GM12878 (cell line): Measurements from ENCODE around the gene BTBD9. TPM values are rescaled to one million over a fixed set of nuclear protein-coding genes. Genes with fewer than 3 reads are reported as not detected.

Source experiments
- ATAC-seq: fragments of 200-7000 bp; cut with Tn5 transposase; 3 replicates; pipeline ENCODE4 v1.9.1; 2020; ENCODE audit warnings: mild to moderate bottlenecking, moderate library complexity
- BruUV-seq: library from RNA; stranded (reverse); fragments of 400-500 nt; replicated peaks from 2 replicates; lab custom pipeline; 2021; lab: Mats Ljungman, UMichigan
- CTCF ChIA-PET: fragments of 300-600 bp; sonication (Branson Sonifier 250); formaldehyde crosslinking; extraction: SDS; loops from one replicate; lab custom pipeline; 2021; ENCODE audit warnings: inconsistent platforms; lab: Yijun Ruan, JAX
- POLR2A ChIA-PET: fragments of 350-600 bp; formaldehyde crosslinking; extraction: SDS; loops from one replicate; lab custom pipeline; 2021; ENCODE audit warnings: inconsistent platforms; lab: Charles Lee
- RAD21 ChIA-PET: fragments of 300-600 bp; sonication (Branson Sonifier 250); formaldehyde crosslinking; loops from one replicate; lab custom pipeline; 2023; ENCODE audit warnings: antibody characterized with exemption; ENCODE audit not compliant: unreplicated experiment; lab: Charles Lee
- SMC1A ChIA-PET: fragments of 300-600 bp; sonication (Branson Sonifier 250); formaldehyde crosslinking; loops from one replicate; lab custom pipeline; 2023; ENCODE audit not compliant: unreplicated experiment, uncharacterized antibody; lab: Charles Lee
- DNase-seq: peaks from one replicate; pipeline ENCODE4 v3.0.0-alpha.2; 2011; ENCODE audit warnings: low read depth, low spot score
- FAIRE-seq: peaks from 3 replicates; lab custom pipeline; 2011; peaks lifted over from hg19 to GRCh38; lab: Jason Lieb, UNC
- H2AFZ ChIP-seq: 2 replicates; pipeline ENCODE4 v1.6.0; 2011; ENCODE audit warnings: low read depth, low read length, control low read depth; ENCODE audit not compliant: control insufficient read depth
- H3K27ac ChIP-seq: 2 replicates; pipeline ENCODE4 v1.5.1; 2011; ENCODE audit warnings: control low read depth; ENCODE audit not compliant: control insufficient read depth, insufficient read depth
- H3K27me3 ChIP-seq, 2 experiments: replicated peaks in 1 of 2; 2 replicates each; pipeline versions ENCODE4 v1.6.0 to v1.6.1; 2011; ENCODE audit warnings: low read length in 1 of 2; ENCODE audit not compliant: control insufficient read depth in 2 of 2, insufficient read depth in 2 of 2
- H3K36me3 ChIP-seq, 2 experiments: 2 replicates each; pipeline ENCODE4 v1.5.1; 2011; ENCODE audit warnings: low read length in 1 of 2; ENCODE audit not compliant: control insufficient read depth in 2 of 2, insufficient read depth in 2 of 2
- H3K4me1 ChIP-seq: 2 replicates; pipeline ENCODE4 v1.6.1; 2011; ENCODE audit warnings: mild to moderate bottlenecking, low read length, moderate library complexity, mixed read lengths; ENCODE audit not compliant: control insufficient read depth, insufficient read depth
- H3K4me2 ChIP-seq: 2 replicates; pipeline ENCODE4 v1.6.0; 2011; ENCODE audit warnings: control low read depth; ENCODE audit not compliant: control insufficient read depth, insufficient read depth
- H3K4me3 ChIP-seq: fragments of 200-600 bp; sonication (generic); 2 replicates; pipeline ENCODE4 v1.5.1; 2016
- H3K79me2 ChIP-seq: 2 replicates; pipeline ENCODE4 v1.6.0; 2011; ENCODE audit warnings: low read length; ENCODE audit not compliant: control insufficient read depth, insufficient read depth
- H3K9ac ChIP-seq: 2 replicates; pipeline ENCODE4 v1.8.0; 2011; ENCODE audit warnings: low read length, control low read depth, mixed read lengths; ENCODE audit not compliant: control insufficient read depth, insufficient read depth
- H3K9me3 ChIP-seq: replicated peaks from 3 replicates; pipeline ENCODE4 v1.5.1; 2011; ENCODE audit warnings: mild to moderate bottlenecking, low read length; ENCODE audit not compliant: control insufficient read depth, insufficient read depth
- H4K20me1 ChIP-seq: 2 replicates; pipeline ENCODE4 v1.6.0; 2011; ENCODE audit not compliant: control insufficient read depth, insufficient read depth
- CBX3 ChIP-seq: fragments of 200-600 bp; sonication (generic); IDR thresholded peaks from 2 replicates; pipeline ENCODE4 v1.6.1; 2016; ENCODE audit warnings: low read depth, borderline replicate concordance
- CHD4 ChIP-seq: fragments of 200-600 bp; sonication (generic); IDR thresholded peaks from 2 replicates; pipeline ENCODE4 v1.6.1; 2016; ENCODE audit warnings: mild to moderate bottlenecking
- E2F8 ChIP-seq: fragments of 450-650 bp; IDR thresholded peaks from 2 replicates; pipeline ENCODE4 v1.6.1; 2018; ENCODE audit warnings: mild to moderate bottlenecking, low read depth, moderate library complexity; ENCODE audit not compliant: partially characterized antibody
- EZH2 ChIP-seq: IDR thresholded peaks from 2 replicates; pipeline ENCODE4 v1.6.1; 2012; ENCODE audit warnings: low read depth, mild to moderate bottlenecking, control low read depth, inconsistent platforms, low read length, borderline replicate concordance; ENCODE audit not compliant: control insufficient read depth
- FOXK2 ChIP-seq: fragments of 450-650 bp; IDR thresholded peaks from 2 replicates; pipeline ENCODE4 v1.6.1; 2017; ENCODE audit warnings: mild to moderate bottlenecking, moderate library complexity
- HCFC1 ChIP-seq: fragments of 150-350 bp; IDR thresholded peaks from 2 replicates; pipeline ENCODE4 v1.6.1; 2014; ENCODE audit warnings: low read length
- KLF5 ChIP-seq: fragments of 450-650 bp; IDR thresholded peaks from 2 replicates; pipeline ENCODE4 v1.6.1; 2014; ENCODE audit warnings: mild to moderate bottlenecking; ENCODE audit not compliant: partially characterized antibody
- MXI1 ChIP-seq: fragments of 150-350 bp; IDR thresholded peaks from 2 replicates; pipeline ENCODE4 v1.6.1; 2011; ENCODE audit warnings: low read depth, mild to moderate bottlenecking, inconsistent platforms, low read length, improper control_type of control experiment
- NBN ChIP-seq: fragments of 450-650 bp; IDR thresholded peaks from 2 replicates; pipeline ENCODE4 v1.6.1; 2016
- NR2C1 ChIP-seq: fragments of 450-650 bp; IDR thresholded peaks from 2 replicates; pipeline ENCODE4 v1.6.1; 2017; ENCODE audit warnings: antibody characterized with exemption, mild to moderate bottlenecking, moderate library complexity
- NR2C2 ChIP-seq: IDR thresholded peaks from 2 replicates; pipeline ENCODE4 v1.6.1; 2011; ENCODE audit warnings: borderline replicate concordance, low read depth; ENCODE audit not compliant: control insufficient read depth, insufficient read length
- NRF1 ChIP-seq: conservative IDR thresholded peaks from 2 replicates; pipeline ENCODE4 v1.6.1; 2011; ENCODE audit warnings: mild to moderate bottlenecking, low read depth, low read length, improper control_type of control experiment
- PRDM15 ChIP-seq: fragments of 450-650 bp; formaldehyde crosslinking; IDR thresholded peaks from 2 replicates; pipeline ENCODE4 v1.4.0; 2020; ENCODE audit warnings: mild to moderate bottlenecking, moderate library complexity
- RAD51 ChIP-seq: fragments of 450-650 bp; IDR thresholded peaks from 2 replicates; pipeline ENCODE4 v1.6.1; 2016; ENCODE audit warnings: moderate library complexity, mild to moderate bottlenecking, inconsistent platforms
- RCOR1 ChIP-seq: conservative IDR thresholded peaks from 2 replicates; pipeline ENCODE4 v1.6.1; 2012; ENCODE audit warnings: low read depth, low read length, improper control_type of control experiment
- RELA ChIP-seq: fragments of 450-650 bp; IDR thresholded peaks from 2 replicates; pipeline ENCODE4 v1.8.0; 2014; ENCODE audit warnings: borderline replicate concordance; ENCODE audit not compliant: partially characterized antibody
- SPI1 ChIP-seq: IDR thresholded peaks from 2 replicates; pipeline ENCODE4 v1.6.1; 2011; ENCODE audit warnings: low read depth, mild to moderate bottlenecking, low read length, moderate library complexity, borderline replicate concordance; ENCODE audit not compliant: insufficient read depth
- YY1 ChIP-seq: IDR thresholded peaks from 2 replicates; pipeline ENCODE4 v1.6.1; 2011; ENCODE audit warnings: low read depth, mild to moderate bottlenecking, low read length
- ZNF207 ChIP-seq: fragments of 450-650 bp; IDR thresholded peaks from 2 replicates; pipeline ENCODE4 v1.6.1; 2014; ENCODE audit warnings: antibody characterized with exemption, mild to moderate bottlenecking, borderline replicate concordance
- WGBS: methylation state at CpG from one replicate; pipeline ENCODE4 v1.1.6; 2016; ENCODE audit warnings: low lambda C conversion rate; ENCODE audit not compliant: insufficient replicate concordance, insufficient coverage; ENCODE audit errors: missing lambda C conversion rate; 5-methylcytosine and 5-hydroxymethylcytosine counted together
- in situ Hi-C: fragments of 300-500 bp; cut with MboI; formaldehyde crosslinking; loops from 9 replicates; pipeline ENCODE4 v1.14.3; 2018; ENCODE audit warnings: mixed read lengths
- intact Hi-C: fragments of 100-400 bp; cut with micrococcal nuclease; formaldehyde crosslinking; loops from one replicate; pipeline ENCODE4 v1.14.2; 2022; ENCODE audit not compliant: unreplicated experiment
- polyA plus RNA-seq, 11 experiments: library from polyadenylated mRNA; depleted of rRNA in 4 of 11; unstranded in 6 of 11; stranded (reverse) in 5 of 11; fragments of >200 nt; fragmentation: Nextera tagmentation in 4 of 11; fragmentation: Illumina TruSeq in 1 of 11; extraction: Ambion mirVana in 4 of 11; extraction: Trizol in 1 of 11; gene quantifications; 1 replicate in 1 of 11; 2 replicates in 10 of 11; pipeline versions ENCODE4 v1.2.1 to v1.2.3, GENCODE V29; 2011 to 2016; ENCODE audit warnings: inconsistent platforms in 2 of 11, missing spikeins in 2 of 11, low read depth in 1 of 11
- total RNA-seq, 4 experiments: library from RNA; depleted of rRNA in 3 of 4; stranded (reverse); fragments of >200 nt in 3 of 4; fragmentation: Illumina TruSeq in 1 of 4; extraction: Trizol in 1 of 4; gene quantifications; 2 replicates each; pipeline versions ENCODE4 v1.2.1 to v1.2.3, GENCODE V29; 2013 to 2021

The BTBD9 gene
- total and polyA plus RNA-seq, 10 of the 15 experiments (the other 5 are each of a cell fraction or from before 2014, with no cell fraction given) = 0.22 to 8.6 (median 4.6) TPM

- no peak for TF ChIP-seq RELA
These were observed 275.6 kb downstream of the BTBD9 start (continued) for GRCh38 chr6:38364127-38364526.

DNA sequence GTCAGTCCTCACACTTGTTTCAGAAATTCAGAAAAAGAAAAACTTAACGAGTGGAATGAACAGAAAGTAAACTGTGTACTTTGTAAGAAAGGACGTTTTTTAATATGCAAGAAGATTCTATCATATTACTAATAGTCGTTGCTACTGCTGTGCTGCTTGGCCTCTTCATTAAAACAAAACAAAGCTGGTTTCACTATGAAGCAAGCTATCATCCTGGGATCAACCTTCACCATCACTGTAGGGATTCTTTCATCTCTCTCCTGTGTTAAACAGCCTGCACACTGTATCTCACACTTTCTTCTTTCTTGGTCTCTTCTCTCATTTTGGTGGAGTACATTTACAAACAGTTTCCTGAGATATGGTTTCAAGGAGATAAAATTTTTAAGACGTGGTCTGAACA is 284.2 kb downstream of the BTBD9 start:
- Histone ChIP-seq H3K36me3 (no peaks in the 10 kb centered on the region), H3K4me2 (peak overlapping the region; percentile 90), H3K4me1 (peaks cover 32% of the 10 kb centered on the region), H3K27me3 (no peaks in the 10 kb centered on the region), H3K4me3 (peak overlapping the region; percentile 14; the same call in 1 of the 2 replicates), H4K20me1 (no peaks in the 10 kb centered on the region), H3K9ac (no peak overlapping the region; the same call in 1 of the 2 replicates), H3K9me3 (no peaks in the 10 kb centered on the region), H2AFZ (peak overlapping the region; percentile 37), H3K27ac (peak overlapping the region; percentile 64), H3K79me2 (no peaks in the 10 kb centered on the region)
- DNase-seq = no peak
- ChIA-PET SMC1A (interaction anchor here (1.3 kb wide), 1 partner anchor 24 kb away, joined by 4 read pairs; no protein-coding TSS in a partner anchor), CTCF (interaction anchor here (0.6 kb wide), 1 partner anchor 118 kb away, joined by 3 read pairs; no protein-coding TSS in a partner anchor), POLR2A (no interaction called here), RAD21 (no interaction called here)
- peak; percentile 34 for ATAC-seq
- BruUV-seq = no TSS peak
- intact Hi-C loops (no loop called here), in situ Hi-C loops (no loop called here)
- 36% methylated on average over 4 of the region's 4 CpGs for WGBS
- no peak for FAIRE-seq
- no peak for TF ChIP-seq NRF1
- no peak for TF ChIP-seq NR2C2
- TF ChIP-seq YY1 = no peak
- TF ChIP-seq NR2C1 = no peak
- no peak for TF ChIP-seq RAD51
- TF ChIP-seq E2F8 = no peak
- no peak for TF ChIP-seq RCOR1
- TF ChIP-seq NBN = no peak
- TF ChIP-seq HCFC1 = no peak
- TF ChIP-seq CBX3 = no peak
- TF ChIP-seq MXI1 = no peak
- TF ChIP-seq ZNF207 = no peak
- no peak for TF ChIP-seq CHD4
- no peak for TF ChIP-seq FOXK2
- no peak for TF ChIP-seq EZH2
- TF ChIP-seq PRDM15 (CRISPR knock-in tag) = no peak
- TF ChIP-seq SPI1 = no peak
- no peak for TF ChIP-seq KLF5
